GM12892 (cell line): Measurements from ENCODE around the gene OR6B3.

ENCODE experiments used
- POLR2A ChIP-seq: IDR thresholded peaks from 2 replicates; pipeline ENCODE4 v1.6.1; 2011; ENCODE audit warnings: low read depth, low read length, control low read depth
- TAF1 ChIP-seq: IDR thresholded peaks from 2 replicates; pipeline ENCODE4 v1.6.1; 2011; ENCODE audit warnings: low read depth, mild to moderate bottlenecking, control low read depth, low read length, borderline replicate concordance

GRCh38 chr2:240041363-240041762, 12.0 kb downstream of the OR6B3 start:
- TF ChIP-seq POLR2A (no peak), TAF1 (no peak)
